ENCODE data around the gene NGF.

The NGF gene

DNA sequence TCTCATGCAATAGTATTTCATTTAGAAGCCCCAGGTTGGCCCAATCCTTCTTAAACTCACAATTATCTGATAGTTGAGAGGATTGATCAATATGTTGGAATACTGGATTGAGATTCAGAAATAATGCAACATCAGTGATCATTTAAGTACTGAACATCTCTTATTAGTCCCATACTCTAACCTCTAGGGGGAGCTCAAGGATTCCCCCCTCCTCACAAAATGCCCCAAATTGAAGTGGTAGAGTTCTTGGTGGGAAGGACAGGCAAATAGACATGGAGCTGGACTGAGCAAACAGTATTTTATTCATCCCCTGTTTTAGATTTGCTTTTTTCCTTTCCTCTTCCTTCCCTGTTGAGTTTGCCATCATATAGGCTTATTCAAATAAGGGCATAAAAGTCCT lies 62.8 kb downstream of the NGF start:
- DNase-seq: peak; percentile 11

DNA sequence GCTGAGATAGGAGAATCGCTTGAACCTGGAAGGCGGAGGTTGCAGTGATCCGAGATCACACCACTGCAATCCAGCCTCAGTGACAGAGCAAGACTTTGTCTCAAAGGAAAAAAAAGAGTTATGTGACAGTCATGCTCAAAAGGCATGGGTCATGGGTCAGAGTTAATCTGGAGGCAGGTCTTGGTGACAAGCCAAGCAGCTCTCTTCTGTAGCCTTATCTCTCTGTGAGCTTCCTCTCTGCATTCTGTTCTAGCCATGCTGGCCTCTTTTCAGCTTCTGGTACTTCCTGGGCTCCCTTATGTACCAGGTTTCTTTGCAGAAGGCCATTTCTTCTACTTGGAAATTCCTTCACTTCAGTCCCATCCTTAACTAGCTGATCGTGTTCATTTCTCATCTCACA lies 63.6 kb downstream of the NGF start:
- no peak for DNase-seq

- DNase-seq: no peak
Measured at GRCh38 chr1:115266729-115267421, 71.2 kb downstream of the NGF start.

GRCh38 chr1:115265099-115265498 lies 73.0 kb downstream of the NGF start:
- DNase-seq: no peak

GRCh38 chr1:115262886-115263285 lies 75.2 kb downstream of the NGF start:
- DNase-seq: no peak

- no peak for DNase-seq
Measured at GRCh38 chr1:115261496-115261895, 76.6 kb downstream of the NGF start.

DNA sequence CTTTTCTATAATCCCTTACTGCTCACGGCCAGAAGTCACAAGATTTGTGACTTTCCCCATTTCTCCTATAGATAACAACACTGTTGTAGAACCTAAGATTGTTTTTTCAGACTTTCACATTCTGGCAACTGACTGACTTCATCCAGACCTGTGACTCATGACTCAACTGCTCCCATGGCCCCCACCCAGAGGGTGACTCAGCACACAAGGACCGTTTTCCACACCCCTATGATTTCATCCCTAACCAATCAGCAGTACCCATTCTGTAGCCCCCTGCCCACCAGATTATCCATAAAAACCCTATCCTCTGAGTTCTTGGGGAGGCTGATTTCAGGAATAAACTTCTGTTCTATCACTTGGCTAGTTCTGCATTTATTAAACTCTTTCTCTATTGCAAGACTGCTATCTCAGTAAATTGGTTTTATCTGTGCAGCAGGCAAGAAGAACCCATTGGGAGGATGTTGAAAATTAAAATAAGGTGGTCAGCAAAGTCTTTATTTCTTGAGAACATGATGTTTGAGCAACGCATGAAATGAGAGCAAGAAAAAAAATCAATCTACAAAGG lies 79.7 kb downstream of the NGF start:
- no peak for DNase-seq

DNA sequence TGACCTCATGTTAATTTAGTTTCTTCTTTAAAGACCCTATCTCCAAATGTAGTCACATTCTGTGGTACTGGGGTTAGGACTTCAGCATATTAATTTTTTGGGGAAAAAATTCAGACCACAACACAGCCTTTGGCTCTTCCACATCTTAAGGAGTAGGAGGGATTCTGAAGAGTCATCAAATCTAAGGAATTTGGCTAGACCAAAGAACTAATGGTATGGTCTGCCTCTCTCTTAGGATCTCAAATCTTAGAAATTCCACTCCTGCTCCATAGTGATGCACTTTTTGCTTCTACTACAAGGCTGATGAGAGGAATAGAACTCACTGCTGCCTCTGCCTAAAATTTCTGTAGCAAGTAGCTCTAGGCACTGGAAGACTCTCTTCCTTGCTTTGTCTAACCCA lies 80.5 kb downstream of the NGF start:
- no peak for DNase-seq

DNA sequence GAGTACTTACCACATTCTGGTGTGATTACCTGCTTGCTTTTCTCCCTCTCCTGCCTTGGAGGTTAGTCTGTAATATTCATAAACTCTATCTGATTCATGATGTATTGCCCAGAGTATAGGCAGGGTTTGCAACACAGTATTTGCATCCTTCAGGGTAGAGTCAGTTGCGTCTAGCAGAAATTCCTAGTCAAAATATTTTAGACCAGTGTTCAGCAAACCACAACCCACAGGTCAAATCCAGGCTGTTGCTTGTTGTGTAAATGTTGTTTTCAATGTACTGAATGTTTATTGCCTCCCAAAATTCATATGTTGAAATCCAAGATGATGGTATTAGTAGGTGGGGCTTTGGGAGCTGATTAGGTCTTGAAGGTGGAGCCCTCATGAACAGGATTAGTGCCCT lies 82.9 kb downstream of the NGF start:
- DNase-seq: no peak

DNA sequence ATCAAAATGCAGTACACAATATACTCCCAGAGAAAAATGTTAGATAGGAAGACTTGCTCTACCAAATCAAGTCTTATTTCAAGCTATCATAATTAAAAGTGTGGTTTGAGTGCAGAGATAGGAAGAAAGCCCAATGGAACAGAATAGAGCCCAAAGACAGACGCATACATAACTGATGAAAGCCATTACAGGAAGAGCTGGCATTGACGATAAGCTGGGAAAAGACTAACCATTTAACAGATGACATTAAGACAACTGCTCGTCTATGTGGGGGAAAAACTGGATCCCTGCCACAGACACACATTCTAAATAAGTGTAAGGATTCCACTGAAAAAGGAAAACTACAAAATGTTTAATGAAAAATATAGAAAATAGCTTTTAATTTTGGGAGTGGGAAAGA lies 85.5 kb downstream of the NGF start:
- no peak for DNase-seq

DNA sequence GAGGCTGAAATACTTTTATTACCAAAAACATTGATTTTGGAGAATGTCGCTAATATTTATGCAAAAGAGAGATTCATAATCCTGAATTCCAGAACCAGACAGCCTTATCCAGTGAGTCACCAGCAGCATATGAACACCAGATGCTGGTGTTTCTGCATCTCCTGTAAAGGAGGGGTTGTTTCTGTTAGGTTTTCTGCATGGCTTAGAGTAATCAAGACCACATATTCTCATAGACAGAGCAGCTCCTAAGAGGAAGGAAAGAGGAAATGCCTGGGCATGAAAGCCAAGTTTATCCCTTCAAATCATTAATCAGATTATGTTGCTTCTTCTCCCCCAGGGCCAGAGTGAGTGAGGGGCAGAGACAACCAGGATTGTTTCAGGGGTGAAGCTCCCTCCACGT lies 86.2 kb downstream of the NGF start:
- DNase-seq: no peak

DNA sequence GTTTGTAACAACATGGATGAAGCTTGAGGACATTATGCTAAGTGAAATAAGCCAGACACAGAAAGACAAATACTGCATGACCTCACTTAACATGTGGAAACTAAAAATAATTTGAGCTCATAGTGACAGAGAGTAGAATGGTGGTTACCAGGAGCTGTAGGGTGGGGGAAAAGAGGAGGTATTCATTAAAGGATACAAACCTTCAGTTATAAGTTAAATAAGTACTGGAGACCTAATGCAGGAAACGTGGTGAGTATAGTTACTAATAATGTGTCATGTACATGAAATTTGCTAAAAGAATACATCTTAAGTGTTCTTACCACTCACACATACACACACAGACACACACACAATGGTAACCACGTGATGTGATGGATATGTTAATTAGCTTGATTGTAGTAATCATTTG lies 86.7 kb downstream of the NGF start:
- no peak for DNase-seq

GRCh38 chr1:115246526-115246925 lies 91.5 kb downstream of the NGF start:
- no peak for DNase-seq

- DNase-seq: no peak
Measured at GRCh38 chr1:115245227-115245626, 92.8 kb downstream of the NGF start.

- peak; percentile 48 for DNase-seq
Measured at GRCh38 chr1:115242543-115242942, 95.5 kb downstream of the NGF start.

- no peak for DNase-seq
Measured at GRCh38 chr1:115241309-115241708, 96.7 kb downstream of the NGF start.

DNA sequence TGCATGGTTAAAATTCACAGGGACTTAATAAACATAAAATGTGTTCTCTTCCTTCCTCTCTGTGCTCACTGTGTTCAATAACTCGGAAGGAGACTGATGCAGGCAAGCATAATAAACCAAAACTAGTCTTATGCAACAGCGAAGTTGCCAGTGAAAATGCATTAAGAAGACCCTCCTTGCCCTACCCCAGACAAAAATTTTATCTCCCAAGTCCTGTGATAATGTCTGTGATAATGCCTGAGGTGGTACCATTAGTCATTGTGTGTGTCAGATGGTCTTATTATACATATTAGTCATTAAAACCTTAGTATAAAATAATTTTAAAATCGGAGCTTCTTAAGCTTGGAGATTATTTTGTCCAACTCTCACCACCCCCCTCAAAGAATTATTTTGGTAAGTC lies 97.8 kb downstream of the NGF start:
- no peak for DNase-seq

- DNase-seq: no peak
Measured at GRCh38 chr1:115239426-115239825, 98.6 kb downstream of the NGF start.

- DNase-seq: no peak
Measured at GRCh38 chr1:115239148-115239422, 99.0 kb downstream of the NGF start.

- no peak for DNase-seq
Measured at GRCh38 chr1:115238336-115239147, 99.5 kb downstream of the NGF start.

DNA sequence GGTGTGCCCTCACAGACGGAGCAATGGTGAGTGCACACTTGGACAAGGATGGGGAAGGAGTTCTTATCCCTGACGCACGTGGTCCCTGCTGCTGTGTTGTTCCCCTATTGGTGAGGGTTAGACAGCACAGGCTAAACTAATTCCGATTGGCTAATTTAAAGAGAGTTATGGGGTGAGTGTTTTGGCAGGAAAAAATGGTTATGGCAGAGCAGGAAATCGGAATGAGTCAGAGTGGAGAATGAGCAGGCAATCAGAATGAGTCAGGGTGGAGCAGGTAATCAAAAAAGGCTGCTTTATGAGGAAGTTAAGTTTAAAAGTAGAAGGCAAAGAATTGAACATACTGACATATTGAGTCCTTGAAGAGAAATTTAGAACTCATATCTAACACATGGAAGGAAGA lies 100.5 kb downstream of the NGF start:
- DNase-seq: no peak

DNA sequence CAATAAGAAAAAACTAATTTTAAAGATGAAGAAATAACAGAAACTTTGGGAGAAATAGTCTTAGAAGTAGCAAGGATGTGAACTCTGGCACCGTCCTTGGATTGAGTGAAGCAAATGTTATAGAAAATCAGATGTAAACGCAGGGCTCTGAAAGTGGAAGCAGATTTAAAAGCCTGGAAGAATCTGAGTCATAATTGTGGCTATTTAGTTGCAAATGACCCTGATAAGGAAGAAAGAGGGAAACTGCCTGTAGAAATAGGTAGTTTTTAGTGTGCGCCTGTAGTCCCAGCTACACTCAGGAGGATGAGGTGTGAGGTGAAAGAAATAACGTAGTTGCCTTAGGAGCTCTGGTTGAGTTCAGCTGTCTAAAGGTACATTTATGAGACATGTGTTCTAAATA lies 101.0 kb downstream of the NGF start:
- no peak for DNase-seq

Data from NCI-H510A treated with DMSO at 0.1 percent for 48 hours (cell line).